HCT116 (cell line): ENCODE data around the gene ACP2. TPM values are rescaled to one million over a fixed set of nuclear protein-coding genes. Genes with fewer than 3 reads are reported as not detected.

ENCODE experiments used
- ATAC-seq: fragments of 200-7000 bp; cut with Tn5 transposase; 2 replicates; pipeline ENCODE4 v1.9.1; 2020; ENCODE audit warnings: mild to moderate bottlenecking, moderate library complexity
- BruUV-seq: library from RNA; stranded (reverse); fragments of 400-500 nt; replicated peaks from 2 replicates; lab custom pipeline; 2021; lab: Mats Ljungman, UMichigan
- CTCF ChIA-PET: fragments of 300-600 bp; sonication (Branson Sonifier 250); formaldehyde crosslinking; loops from one replicate; lab custom pipeline; 2021; ENCODE audit warnings: antibody characterized with exemption; lab: Charles Lee
- POLR2A ChIA-PET: fragments of 300-600, 350-600 bp; sonication (Branson Sonifier 250); formaldehyde crosslinking; loops from one replicate; lab custom pipeline; 2021; ENCODE audit warnings: antibody characterized with exemption; lab: Charles Lee
- RAD21 ChIA-PET, 2 experiments: fragments of 300-600 bp; sonication (Branson Sonifier 250); formaldehyde crosslinking; loops; one replicate each; lab custom pipeline; 2023; ENCODE audit warnings: low total read pairs in 2 of 2; ENCODE audit not compliant: uncharacterized antibody in 2 of 2, unreplicated experiment in 2 of 2, low non-redundant PET in 1 of 2; lab: Charles Lee
- DNase-seq: peaks from one replicate; pipeline ENCODE4 v3.0.0-alpha.2; 2010; ENCODE audit warnings: low read depth, low spot score
- H2AFZ ChIP-seq: fragments of 200-600 bp; shearing (Covaris generic), sonication (generic); 2 replicates; pipeline ENCODE4 v1.6.1; 2017; ENCODE audit warnings: low read depth, mixed run types, mixed read lengths, antibody characterized with exemption, low read length; ENCODE audit not compliant: poor library complexity, severe bottlenecking
- H3K27ac ChIP-seq: 2 replicates; pipeline ENCODE4 v1.5.1; 2012; ENCODE audit warnings: low read depth, low read length
- H3K27me3 ChIP-seq: fragments of 200-600 bp; sonication (generic); 2 replicates; pipeline ENCODE4 v1.6.1; 2016; ENCODE audit warnings: mixed run types, low read length, mixed read lengths; ENCODE audit not compliant: insufficient read depth
- H3K36me3 ChIP-seq, 2 experiments: fragments of 200-500 bp in 1 of 2; fragments of 200-600 bp in 1 of 2; sonication (Bioruptor generic) in 1 of 2; sonication (generic) in 1 of 2; 2 replicates each; pipeline versions ENCODE4 v1.5.1 to v1.6.1; 2014 to 2016; ENCODE audit warnings: low read length in 2 of 2, inconsistent platforms in 1 of 2, mixed read lengths in 1 of 2, mixed run types in 1 of 2; ENCODE audit not compliant: insufficient read depth in 2 of 2, control insufficient read depth in 1 of 2
- H3K4me1 ChIP-seq, 2 experiments: fragments of 200-600 bp in 1 of 2; sonication (generic) in 1 of 2; 2 replicates each; pipeline versions ENCODE4 v1.5.1 to v1.6.1; 2012 to 2017; ENCODE audit warnings: low read length in 2 of 2, inconsistent platforms in 1 of 2, mild to moderate bottlenecking in 1 of 2, mixed read lengths in 1 of 2, mixed run types in 1 of 2, moderate library complexity in 1 of 2; ENCODE audit not compliant: insufficient read depth in 2 of 2, control insufficient read depth in 1 of 2
- H3K4me2 ChIP-seq: fragments of 200-600 bp; sonication (generic); 2 replicates; pipeline ENCODE4 v1.6.1; 2017; ENCODE audit warnings: mixed run types, low read length, mixed read lengths
- H3K4me3 ChIP-seq, 2 experiments: fragments of 200-600 bp in 1 of 2; sonication (generic) in 1 of 2; replicated peaks in 1 of 2; 2 replicates each; pipeline ENCODE4 v1.5.1; 2011 to 2016; ENCODE audit warnings: low read length in 2 of 2, control low read depth in 1 of 2, low read depth in 1 of 2, mild to moderate bottlenecking in 1 of 2, mixed read lengths in 1 of 2, mixed run types in 1 of 2
- H3K79me2 ChIP-seq: fragments of 200-600 bp; sonication (generic); 2 replicates; pipeline ENCODE4 v1.6.1; 2017; ENCODE audit warnings: mild to moderate bottlenecking, mixed run types, low read length, moderate library complexity, mixed read lengths; ENCODE audit not compliant: insufficient read depth
- H3K9ac ChIP-seq: fragments of 200-600 bp; sonication (generic); 2 replicates; pipeline ENCODE4 v1.6.1; 2016; ENCODE audit warnings: low read length, mixed read lengths
- H3K9me2 ChIP-seq: fragments of 200-600 bp; sonication (generic), shearing (Covaris generic); 2 replicates; pipeline ENCODE4 v1.6.1; 2017; ENCODE audit warnings: mixed run types, mild to moderate bottlenecking, moderate library complexity; ENCODE audit not compliant: insufficient read depth
- H3K9me3 ChIP-seq, 2 experiments: fragments of 200-500 bp in 1 of 2; fragments of 200-600 bp in 1 of 2; sonication (Bioruptor generic) in 1 of 2; sonication (generic) in 1 of 2; 2 replicates each; pipeline ENCODE4 v1.6.1; 2014 to 2017; ENCODE audit warnings: low read length in 2 of 2, mixed read lengths in 2 of 2, inconsistent platforms in 1 of 2, low read depth in 1 of 2, mild to moderate bottlenecking in 1 of 2, mixed run types in 1 of 2, moderate library complexity in 1 of 2; ENCODE audit not compliant: control insufficient read depth in 1 of 2, insufficient read depth in 1 of 2
- H4K20me1 ChIP-seq: fragments of 200-600 bp; sonication (generic), shearing (Covaris generic); 2 replicates; pipeline ENCODE4 v1.6.1; 2017; ENCODE audit warnings: mixed run types, mild to moderate bottlenecking, moderate library complexity; ENCODE audit not compliant: insufficient read depth
- CBX3 ChIP-seq: IDR thresholded peaks from 2 replicates; pipeline ENCODE4 v1.6.1; 2012; ENCODE audit warnings: low read depth
- CEBPB ChIP-seq: IDR thresholded peaks from 2 replicates; pipeline ENCODE4 v1.6.1; 2012; ENCODE audit warnings: low read depth
- EGR1 ChIP-seq: IDR thresholded peaks from 2 replicates; pipeline ENCODE4 v1.6.1; 2012; ENCODE audit warnings: low read depth
- ELF1 ChIP-seq: IDR thresholded peaks from 2 replicates; pipeline ENCODE4 v1.6.1; 2012; ENCODE audit warnings: low read depth, borderline replicate concordance
- EZH2phosphoT487 ChIP-seq: fragments of 200-600 bp; IDR thresholded peaks from 2 replicates; pipeline ENCODE4 v1.6.1; 2018; ENCODE audit warnings: antibody characterized with exemption, borderline replicate concordance
- JUND ChIP-seq: IDR thresholded peaks from 2 replicates; pipeline ENCODE4 v1.6.1; 2012
- POLR2A ChIP-seq: IDR thresholded peaks from 2 replicates; pipeline ENCODE4 v1.7.0; 2011; ENCODE audit warnings: borderline replicate concordance; ENCODE audit not compliant: insufficient read depth, insufficient read length; ENCODE audit errors: extremely low read depth
- RAD21 ChIP-seq: IDR thresholded peaks from 2 replicates; pipeline ENCODE4 v1.6.1; 2012; ENCODE audit warnings: low read depth, mild to moderate bottlenecking
- SIN3A ChIP-seq: IDR thresholded peaks from 2 replicates; pipeline ENCODE4 v1.6.1; 2012; ENCODE audit warnings: low read depth
- SP1 ChIP-seq: IDR thresholded peaks from 2 replicates; pipeline ENCODE4 v1.6.1; 2012; ENCODE audit warnings: low read depth
- SRF ChIP-seq: IDR thresholded peaks from 2 replicates; pipeline ENCODE4 v1.6.1; 2012; ENCODE audit warnings: low read depth
- YY1 ChIP-seq: IDR thresholded peaks from 2 replicates; pipeline ENCODE4 v1.6.1; 2011; ENCODE audit warnings: low read length, low read depth, moderate library complexity, mild to moderate bottlenecking; ENCODE audit not compliant: insufficient replicate concordance; ENCODE audit errors: extremely low read depth
- ZFX ChIP-seq: fragments of 450-650 bp; IDR thresholded peaks from 2 replicates; pipeline ENCODE4 v1.6.1; 2017
- ZNF274 ChIP-seq: fragments of 200-500 bp; sonication (Bioruptor generic); IDR thresholded peaks from 2 replicates; pipeline ENCODE4 v1.6.1; 2014; ENCODE audit warnings: mild to moderate bottlenecking, low read depth, low read length, inconsistent platforms
- intact Hi-C: fragments of 100-400 bp; cut with micrococcal nuclease; formaldehyde crosslinking; loops from 2 replicates; pipeline ENCODE4 v1.10.0; 2022
- total RNA-seq: library from RNA; stranded (reverse); gene quantifications from one replicate; pipeline ENCODE4 v1.2.1, GENCODE V29; 2021; ENCODE audit not compliant: unreplicated experiment
- TF ChIP-seq, protein P1 (sequence below): IDR thresholded peaks from 2 replicates; pipeline ENCODE4 v1.6.1; 2012
- TF ChIP-seq, protein P2 (sequence below), 3 experiments: fragments of 200-600 bp in 1 of 3; sonication (generic) in 1 of 3; IDR thresholded peaks in 2 of 3; conservative IDR thresholded peaks in 1 of 3; 2 replicates each; pipeline ENCODE4 v1.5.1; 2012 to 2017; ENCODE audit warnings: low read depth in 2 of 3, low read length in 2 of 3, antibody characterized with exemption in 1 of 3, borderline replicate concordance in 1 of 3, control low read depth in 1 of 3, mild to moderate bottlenecking in 1 of 3, mixed read lengths in 1 of 3, mixed run types in 1 of 3, moderate library complexity in 1 of 3; ENCODE audit not compliant: insufficient read depth in 1 of 3
- TF ChIP-seq, protein P3 (sequence below): IDR thresholded peaks from 2 replicates; pipeline ENCODE4 v1.6.1; 2012

ACP2 gene
- total RNA-seq, 1 experiment from 2014 or later: 21.5 TPM

DNA sequence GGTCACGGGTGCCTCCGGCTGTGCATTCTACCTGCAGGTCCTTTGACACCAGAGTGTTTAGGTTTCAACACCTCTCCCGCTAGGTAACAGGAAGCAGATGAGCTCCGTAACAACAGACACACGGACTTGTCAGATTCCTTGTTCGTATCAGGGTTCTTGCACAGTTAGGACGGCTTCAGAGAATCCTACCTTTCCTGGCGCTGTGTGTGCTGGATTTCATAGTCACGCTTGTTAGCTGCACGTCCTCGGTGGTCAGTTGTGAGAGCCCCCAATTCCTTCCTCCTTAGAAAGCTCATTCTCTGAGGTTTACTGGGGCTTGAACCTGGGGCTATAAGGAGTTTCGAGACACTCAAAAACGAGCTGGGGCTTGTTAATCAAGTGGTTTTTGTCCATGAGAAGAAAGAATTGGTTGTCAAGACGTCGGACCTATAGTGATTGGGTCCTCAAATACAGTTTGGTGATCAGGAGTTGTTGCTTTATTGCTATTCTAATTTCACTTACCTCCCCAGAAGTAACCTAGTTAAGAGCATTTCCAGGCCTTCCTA is 33.2 kb downstream of the ACP2 start:
- H3K79me2 ChIP-seq: peaks cover 39% of the 10 kb centered on the region
- ChIA-PET RAD21 (interaction anchor here (0.6 kb wide), 2 partner anchors 9 to 10 kb away, joined by 3 read pairs; no protein-coding TSS in a partner anchor), CTCF (interaction anchor here (1.5 to 1.7 kb wide), 4 partner anchors 28 to 36 kb away, joined by 3 to 6 read pairs (median 4); partner anchors contain the start of gene ACP2), POLR2A (interaction anchor here (1.1 to 2.8 kb wide), 7 partner anchors 8 to 80 kb away, joined by 3 to 29 read pairs (median 7); partner anchors contain the start of genes ACP2 and PACSIN3)
- H3K9me3 ChIP-seq: no peaks in the 10 kb centered on the region
- H3K4me2 ChIP-seq: peak overlapping the region; percentile 94
- TF ChIP-seq, protein P1, sequence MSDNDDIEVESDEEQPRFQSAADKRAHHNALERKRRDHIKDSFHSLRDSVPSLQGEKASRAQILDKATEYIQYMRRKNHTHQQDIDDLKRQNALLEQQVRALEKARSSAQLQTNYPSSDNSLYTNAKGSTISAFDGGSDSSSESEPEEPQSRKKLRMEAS: 0 out of 2 replicates have a peak, but pooled peaks have one; percentile 15
- no peak for TF ChIP-seq RAD21
- TF ChIP-seq CBX3: no peak
- TF ChIP-seq SP1: no peak
- no peak for TF ChIP-seq ZNF274
- peak overlapping the region; percentile 58 to 73 for H3K4me3 ChIP-seq
- H3K9me2 ChIP-seq: no peaks in the 10 kb centered on the region
- ATAC-seq (no peak), DNase-seq (no peak)
- intact Hi-C loops: loop anchor here (5.0 kb wide), 1 partner anchor 38 kb away; the partner anchor contains the start of gene ARFGAP2
- H4K20me1 ChIP-seq: no peaks in the 10 kb centered on the region
- peaks cover 19 to 52% of the 10 kb centered on the region in 2 experiments for H3K4me1 ChIP-seq
- no peak overlapping the region for H2AFZ ChIP-seq
- H3K27me3 ChIP-seq: no peaks in the 10 kb centered on the region
- H3K36me3 ChIP-seq: no peaks in the 10 kb centered on the region
- peak overlapping the region; percentile 90 for H3K9ac ChIP-seq
- peak overlapping the region; percentile 93 for H3K27ac ChIP-seq
- TSS peak; percentile 75 for BruUV-seq

DNA sequence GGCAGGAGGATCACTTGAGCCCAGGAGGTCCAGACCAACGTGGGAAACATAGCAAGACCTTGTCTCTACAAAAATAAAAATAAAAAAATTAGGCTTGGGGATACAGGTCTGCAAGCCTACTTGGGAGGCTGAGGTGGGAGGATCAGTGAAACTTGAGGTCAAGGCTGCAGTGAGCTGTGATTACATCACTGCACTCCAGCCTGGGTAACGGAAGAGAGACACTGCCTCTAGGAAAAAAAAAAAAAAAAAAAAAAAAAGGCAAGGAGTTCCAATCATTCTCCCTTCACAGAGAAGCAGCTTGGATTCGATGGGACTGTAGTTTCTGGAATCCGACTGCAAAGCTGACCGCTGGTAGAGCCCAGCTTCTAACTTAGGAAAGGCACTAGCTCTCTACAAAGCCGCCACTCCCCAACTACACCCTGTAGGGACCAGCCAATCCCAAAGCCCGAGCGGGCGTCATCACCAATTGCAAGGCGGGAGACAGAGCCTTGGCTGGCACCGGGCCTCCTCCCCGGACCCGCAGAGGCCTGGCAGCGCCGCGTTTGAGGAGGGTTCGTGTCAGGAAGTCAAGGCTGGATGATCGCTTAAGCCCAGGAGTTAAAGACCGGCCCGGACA is 34.6 kb downstream of the ACP2 start:
- no peaks in the 10 kb centered on the region for H3K27me3 ChIP-seq
- ChIA-PET POLR2A (interaction anchor here (0.6 to 2.8 kb wide), 10 partner anchors 9 to 644 kb away, joined by 3 to 29 read pairs (median 6); partner anchors contain the start of genes ACP2 and PACSIN3), CTCF (interaction anchor here (0.7 to 1.7 kb wide), 6 partner anchors 20 to 141 kb away, joined by 3 to 6 read pairs (median 4); partner anchors contain the start of gene ACP2), RAD21 (interaction anchor here in 1 of 2 experiments (0.6 to 0.7 kb wide), 2 partner anchors 22 to 37 kb away, joined by 5 read pairs; no protein-coding TSS in a partner anchor)
- H4K20me1 ChIP-seq: no peaks in the 10 kb centered on the region
- H3K9ac ChIP-seq: peak overlapping the region; percentile 90
- no peaks in the 10 kb centered on the region for H3K36me3 ChIP-seq
- H3K4me1 ChIP-seq: peaks cover 19 to 50% of the 10 kb centered on the region in 2 experiments
- H3K4me3 ChIP-seq: peak overlapping the region; percentile 58 to 73
- BruUV-seq: TSS peak; percentile 89
- H2AFZ ChIP-seq: no peak overlapping the region
- peaks cover 35% of the 10 kb centered on the region for H3K79me2 ChIP-seq
- no peaks in the 10 kb centered on the region for H3K9me2 ChIP-seq
- no peaks in the 10 kb centered on the region for H3K9me3 ChIP-seq
- intact Hi-C loops: loop anchor here (1.0 kb wide), 1 partner anchor 27 kb away; no protein-coding TSS in a partner anchor
- peak overlapping the region; percentile 94 for H3K4me2 ChIP-seq
- ATAC-seq: peak; percentile 85
- DNase-seq: peak; percentile 81
- H3K27ac ChIP-seq: peak overlapping the region; percentile 93
- TF ChIP-seq, protein P2, sequence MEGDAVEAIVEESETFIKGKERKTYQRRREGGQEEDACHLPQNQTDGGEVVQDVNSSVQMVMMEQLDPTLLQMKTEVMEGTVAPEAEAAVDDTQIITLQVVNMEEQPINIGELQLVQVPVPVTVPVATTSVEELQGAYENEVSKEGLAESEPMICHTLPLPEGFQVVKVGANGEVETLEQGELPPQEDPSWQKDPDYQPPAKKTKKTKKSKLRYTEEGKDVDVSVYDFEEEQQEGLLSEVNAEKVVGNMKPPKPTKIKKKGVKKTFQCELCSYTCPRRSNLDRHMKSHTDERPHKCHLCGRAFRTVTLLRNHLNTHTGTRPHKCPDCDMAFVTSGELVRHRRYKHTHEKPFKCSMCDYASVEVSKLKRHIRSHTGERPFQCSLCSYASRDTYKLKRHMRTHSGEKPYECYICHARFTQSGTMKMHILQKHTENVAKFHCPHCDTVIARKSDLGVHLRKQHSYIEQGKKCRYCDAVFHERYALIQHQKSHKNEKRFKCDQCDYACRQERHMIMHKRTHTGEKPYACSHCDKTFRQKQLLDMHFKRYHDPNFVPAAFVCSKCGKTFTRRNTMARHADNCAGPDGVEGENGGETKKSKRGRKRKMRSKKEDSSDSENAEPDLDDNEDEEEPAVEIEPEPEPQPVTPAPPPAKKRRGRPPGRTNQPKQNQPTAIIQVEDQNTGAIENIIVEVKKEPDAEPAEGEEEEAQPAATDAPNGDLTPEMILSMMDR (IDR thresholded peaks at IDR 0.05 in 2 of 3, conservative IDR thresholded peaks at IDR 0.05 in 1 of 3; ENCODE audit: borderline replicate concordance in 1 of 3, insufficient read depth in 1 of 3, low read depth in 2 of 3, low read length in 2 of 3): no peak
- no peak for TF ChIP-seq RAD21
- TF ChIP-seq ZNF274: no peak
- no peak for TF ChIP-seq ELF1
- TF ChIP-seq POLR2A: peak; percentile 62
- TF ChIP-seq, protein P3, sequence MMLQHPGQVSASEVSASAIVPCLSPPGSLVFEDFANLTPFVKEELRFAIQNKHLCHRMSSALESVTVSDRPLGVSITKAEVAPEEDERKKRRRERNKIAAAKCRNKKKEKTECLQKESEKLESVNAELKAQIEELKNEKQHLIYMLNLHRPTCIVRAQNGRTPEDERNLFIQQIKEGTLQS: no peak
- TF ChIP-seq CBX3: no peak
- no peak for TF ChIP-seq SIN3A
- peak; percentile 48; the same call in 1 of the 2 replicates for TF ChIP-seq ZFX
- no peak for TF ChIP-seq EGR1
- no peak for TF ChIP-seq EZH2phosphoT487
- TF ChIP-seq JUND: no peak
- TF ChIP-seq CEBPB: no peak; the same call in 1 of the 2 replicates
- TF ChIP-seq YY1: peak; percentile 13
- TF ChIP-seq SRF: no peak
